Endodermal cell (in vitro differentiated cells): Measurements from ENCODE around the gene HDLBP. TPM values are rescaled to one million over a fixed set of nuclear protein-coding genes. Genes with fewer than 3 reads are reported as not detected.
A peak's percentile ranks its signal among the peaks of the same experiment; 100 is the strongest.

Experiments
- DNase-seq: peaks from one replicate; pipeline ENCODE4 v3.0.0-alpha.2; 2017
- H3K27ac ChIP-seq: 2 replicates; pipeline ENCODE4 v1.5.1; 2013; ENCODE audit warnings: mild to moderate bottlenecking, low read depth, low read length, moderate library complexity
- H3K27me3 ChIP-seq: 2 replicates; pipeline ENCODE4 v1.6.1; 2013; ENCODE audit warnings: mild to moderate bottlenecking, low read length, moderate library complexity; ENCODE audit not compliant: insufficient read depth, control insufficient read depth, poor library complexity, severe bottlenecking
- H3K36me3 ChIP-seq: 2 replicates; pipeline ENCODE4 v1.7.0; 2013; ENCODE audit warnings: mild to moderate bottlenecking, low read length, moderate library complexity; ENCODE audit not compliant: control insufficient read depth, insufficient read depth
- H3K4me1 ChIP-seq: one replicate; pipeline ENCODE4 v1.7.0; 2013; ENCODE audit warnings: low read length; ENCODE audit not compliant: control insufficient read depth, insufficient read depth
- H3K4me3 ChIP-seq: 2 replicates; pipeline ENCODE4 v1.5.1; 2013; ENCODE audit warnings: mild to moderate bottlenecking, low read length, moderate library complexity
- H3K9ac ChIP-seq: 2 replicates; pipeline ENCODE4 v1.6.1; 2013; ENCODE audit warnings: mild to moderate bottlenecking, low read length, moderate library complexity; ENCODE audit not compliant: poor library complexity, severe bottlenecking; ENCODE audit errors: extremely low read depth
- H3K9me3 ChIP-seq: 2 replicates; pipeline ENCODE4 v1.6.1; 2013; ENCODE audit warnings: mild to moderate bottlenecking, low read length, moderate library complexity; ENCODE audit not compliant: control insufficient read depth
- H3K27ac Mint-ChIP-seq: 2 replicates; pipeline ENCODE4 v1.8.0; 2020; ENCODE audit warnings: mixed read lengths
- H3K27me3 Mint-ChIP-seq: 2 replicates; pipeline ENCODE4 v1.8.0; 2021; ENCODE audit warnings: mild to moderate bottlenecking, mixed read lengths; ENCODE audit not compliant: insufficient read depth
- H3K36me3 Mint-ChIP-seq: 2 replicates; pipeline ENCODE4 v1.8.0; 2020; ENCODE audit warnings: low read depth, mixed read lengths
- H3K4me1 Mint-ChIP-seq: 2 replicates; pipeline ENCODE4 v1.8.0; 2020; ENCODE audit warnings: mixed read lengths
- H3K4me3 Mint-ChIP-seq: 2 replicates; pipeline ENCODE4 v1.8.0; 2020; ENCODE audit warnings: mild to moderate bottlenecking, moderate library complexity, mixed read lengths
- H3K9me3 Mint-ChIP-seq: 2 replicates; pipeline ENCODE4 v1.8.0; 2020; ENCODE audit warnings: mild to moderate bottlenecking, mixed read lengths
- WGBS, 2 experiments: methylation state at CpG; one replicate each; pipeline versions ENCODE4 v1.1.5 to v1.1.7; 2013; ENCODE audit warnings: missing lambda C conversion rate in 2 of 2, mixed read lengths in 1 of 2; ENCODE audit not compliant: insufficient coverage in 1 of 2, insufficient read length in 1 of 2; 5-methylcytosine and 5-hydroxymethylcytosine counted together
- total RNA-seq, 2 donors: library from RNA; stranded (reverse); fragmentation: NEBNext Ultra II Directional in 1 of 2; extraction: Animal tissue kit (Norgen Biotek cat#: 25700) in 1 of 2; gene quantifications; 2 replicates in 1 of 2; 3 replicates in 1 of 2; pipeline ENCODE4 v1.2.1, GENCODE V29; 2021
- TF ChIP-seq, protein P1 (sequence below): fragments of 200-600 bp; sonication (generic); conservative IDR thresholded peaks from 2 replicates; pipeline ENCODE4 v1.5.0; 2021; ENCODE audit warnings: antibody characterized with exemption, mild to moderate bottlenecking

HDLBP gene
- total RNA-seq, 2 donors from 2014 or later = 344 to 374 TPM

DNA sequence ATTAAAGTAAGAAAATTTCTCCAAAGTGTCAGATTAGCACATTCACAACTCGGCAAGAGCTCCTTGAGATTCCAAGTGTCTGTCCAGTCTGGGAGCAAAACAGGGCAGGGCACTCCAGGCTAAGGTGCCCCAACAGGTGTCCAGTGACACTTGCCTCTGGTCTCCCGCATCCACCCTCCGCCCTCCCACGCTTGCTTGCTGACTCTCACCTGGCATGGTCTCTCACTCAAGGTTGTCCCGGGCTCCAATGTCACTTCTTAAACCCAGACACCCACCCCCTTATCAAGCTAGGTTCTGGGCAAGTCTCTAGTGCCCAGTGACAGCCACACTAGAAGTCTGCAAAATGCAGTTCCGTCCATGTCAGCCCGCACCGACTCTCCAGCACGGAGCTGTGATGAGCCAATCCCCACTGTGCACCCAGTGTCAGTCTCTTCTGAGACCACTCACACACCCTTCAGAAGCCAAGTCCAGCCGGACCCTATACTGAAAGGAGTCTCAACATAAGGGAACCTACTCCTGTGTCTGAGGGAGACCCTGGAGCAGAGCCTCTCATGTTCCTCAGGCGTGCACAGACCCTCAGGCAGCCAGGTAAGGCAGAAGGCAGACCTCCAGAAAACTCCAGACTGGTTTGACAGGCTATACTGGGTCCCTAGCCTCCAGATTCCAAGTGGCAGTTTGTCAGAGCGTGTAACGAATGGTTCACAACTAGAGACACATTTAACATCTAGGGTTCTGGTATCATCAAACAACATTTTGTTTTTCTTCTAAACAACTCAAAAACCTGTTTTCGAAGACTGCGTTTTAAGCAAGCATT lies 45.6 kb downstream of the HDLBP start:
- TF ChIP-seq, protein P1, sequence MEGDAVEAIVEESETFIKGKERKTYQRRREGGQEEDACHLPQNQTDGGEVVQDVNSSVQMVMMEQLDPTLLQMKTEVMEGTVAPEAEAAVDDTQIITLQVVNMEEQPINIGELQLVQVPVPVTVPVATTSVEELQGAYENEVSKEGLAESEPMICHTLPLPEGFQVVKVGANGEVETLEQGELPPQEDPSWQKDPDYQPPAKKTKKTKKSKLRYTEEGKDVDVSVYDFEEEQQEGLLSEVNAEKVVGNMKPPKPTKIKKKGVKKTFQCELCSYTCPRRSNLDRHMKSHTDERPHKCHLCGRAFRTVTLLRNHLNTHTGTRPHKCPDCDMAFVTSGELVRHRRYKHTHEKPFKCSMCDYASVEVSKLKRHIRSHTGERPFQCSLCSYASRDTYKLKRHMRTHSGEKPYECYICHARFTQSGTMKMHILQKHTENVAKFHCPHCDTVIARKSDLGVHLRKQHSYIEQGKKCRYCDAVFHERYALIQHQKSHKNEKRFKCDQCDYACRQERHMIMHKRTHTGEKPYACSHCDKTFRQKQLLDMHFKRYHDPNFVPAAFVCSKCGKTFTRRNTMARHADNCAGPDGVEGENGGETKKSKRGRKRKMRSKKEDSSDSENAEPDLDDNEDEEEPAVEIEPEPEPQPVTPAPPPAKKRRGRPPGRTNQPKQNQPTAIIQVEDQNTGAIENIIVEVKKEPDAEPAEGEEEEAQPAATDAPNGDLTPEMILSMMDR = no peak
- Mint-ChIP-seq H3K36me3 (peaks cover 35% of the 10 kb centered on the region), H3K4me3 (no peak overlapping the region), H3K27me3 (no peaks in the 10 kb centered on the region), H3K4me1 (peaks cover 19% of the 10 kb centered on the region), H3K27ac (no peak overlapping the region), H3K9me3 (no peaks in the 10 kb centered on the region)
- Histone ChIP-seq H3K9me3 (no peaks in the 10 kb centered on the region), H3K4me3 (peak overlapping the region; percentile 84), H3K4me1 (peaks cover 9% of the 10 kb centered on the region), H3K27ac (no peak overlapping the region), H3K36me3 (peaks cover 41% of the 10 kb centered on the region), H3K27me3 (no peaks in the 10 kb centered on the region), H3K9ac (no peak overlapping the region)
- WGBS, 2 experiments = 94 to 96% methylated on average over 6 to 15 of the region's 15 CpGs
- DNase-seq = no peak

DNA sequence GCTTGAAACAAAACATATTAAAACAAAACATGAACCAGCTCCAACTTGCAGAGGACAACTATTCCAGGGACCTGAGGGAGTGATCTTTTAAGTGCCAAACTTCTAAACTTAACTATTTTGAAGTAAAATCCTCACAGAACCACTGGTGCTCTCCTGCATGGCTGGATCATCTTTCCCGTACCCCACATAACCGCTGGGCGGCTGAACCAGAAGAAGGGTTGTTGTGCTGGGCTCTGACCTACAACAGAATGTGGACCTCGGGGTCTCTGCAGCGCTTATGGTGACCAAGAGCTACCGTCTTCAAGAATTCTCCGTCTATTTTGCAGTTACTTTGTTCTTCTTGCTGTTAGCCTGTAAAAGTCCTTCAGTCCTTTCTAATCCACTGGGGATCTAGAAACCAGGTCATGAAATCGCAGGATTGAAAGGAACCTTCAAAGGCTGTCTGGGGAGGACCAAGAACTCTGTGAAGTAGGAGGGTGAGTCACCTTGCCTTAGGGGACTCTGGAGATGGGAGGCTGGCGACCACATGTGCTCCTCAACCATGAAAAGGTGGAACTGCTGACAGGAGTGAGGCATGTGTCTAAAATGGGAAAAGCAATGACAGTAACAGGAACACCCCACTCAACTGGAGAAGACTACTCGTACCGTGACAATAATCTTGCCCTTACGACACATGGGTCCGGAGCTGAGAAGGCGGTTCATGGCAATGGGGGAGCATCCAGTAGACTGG lies 46.6 kb downstream of the HDLBP start:
- Histone ChIP-seq H3K9me3 (no peaks in the 10 kb centered on the region), H3K36me3 (peaks cover 51% of the 10 kb centered on the region), H3K4me3 (no peak overlapping the region), H3K4me1 (peaks cover 9% of the 10 kb centered on the region), H3K27ac (no peak overlapping the region), H3K9ac (no peak overlapping the region), H3K27me3 (no peaks in the 10 kb centered on the region)
- Mint-ChIP-seq H3K4me3 (no peak overlapping the region), H3K4me1 (peaks cover 18% of the 10 kb centered on the region), H3K9me3 (no peaks in the 10 kb centered on the region), H3K27me3 (no peaks in the 10 kb centered on the region), H3K27ac (peak overlapping the region; percentile 9), H3K36me3 (peaks cover 43% of the 10 kb centered on the region)
- TF ChIP-seq, protein P1 = no peak
- 94 to 97% methylated on average over 13 to 14 of the region's 14 CpGs for WGBS, 2 experiments
- DNase-seq = no peak

DNA sequence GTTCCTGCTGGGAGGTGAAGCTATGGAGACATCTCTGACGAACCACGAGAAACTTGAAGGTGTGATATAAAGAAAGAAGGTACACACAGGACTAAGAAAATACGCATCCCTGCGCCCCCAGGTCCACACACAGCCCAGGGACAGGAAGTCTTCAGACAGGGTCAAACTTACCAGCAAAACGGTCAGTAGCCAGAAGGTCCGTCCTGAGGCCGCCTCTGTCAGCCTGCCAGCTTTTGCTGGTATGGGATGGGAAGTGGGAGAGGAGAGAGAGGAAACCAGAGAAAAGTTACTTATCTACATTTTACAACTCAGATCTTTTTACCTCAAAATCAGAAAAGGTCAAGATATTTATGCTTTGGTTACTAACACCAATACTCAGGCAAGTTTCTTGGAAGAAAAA lies 47.2 kb downstream of the HDLBP start:
- H3K27ac Mint-ChIP-seq = no peak overlapping the region
- Histone ChIP-seq H3K27ac (no peak overlapping the region), H3K27me3 (no peaks in the 10 kb centered on the region), H3K36me3 (peaks cover 56% of the 10 kb centered on the region), H3K9ac (no peak overlapping the region), H3K4me1 (peaks cover 9% of the 10 kb centered on the region), H3K9me3 (no peaks in the 10 kb centered on the region), H3K4me3 (no peak overlapping the region)
- 93 to 100% methylated on average over 4 to 7 of the region's 7 CpGs for WGBS, 2 experiments
- no peaks in the 10 kb centered on the region for H3K9me3 Mint-ChIP-seq
- peaks cover 49% of the 10 kb centered on the region for H3K36me3 Mint-ChIP-seq
- H3K4me1 Mint-ChIP-seq = peaks cover 13% of the 10 kb centered on the region
- no peaks in the 10 kb centered on the region for H3K27me3 Mint-ChIP-seq
- TF ChIP-seq, protein P1 = no peak
- H3K4me3 Mint-ChIP-seq = no peak overlapping the region
- DNase-seq = peak; percentile 35
